A673 (cell line): ENCODE results near the gene AGBL4.

Experiments used
- CTCF ChIP-seq: fragments of 300-800, 200-600 bp; sonication (generic); conservative IDR thresholded peaks from 2 replicates; pipeline ENCODE4 v1.5.1; 2017; ENCODE audit warnings: low read depth, mild to moderate bottlenecking, antibody characterized with exemption, low read length, moderate library complexity, mixed read lengths
- EZH2 ChIP-seq: fragments of 200-600 bp; sonication (generic); IDR thresholded peaks from 2 replicates; pipeline ENCODE4 v1.6.1; 2017; ENCODE audit warnings: borderline replicate concordance, low read depth, mild to moderate bottlenecking, mixed read lengths, antibody characterized with exemption, low read length; ENCODE audit not compliant: poor library complexity, severe bottlenecking

- TF ChIP-seq CTCF (no peak), EZH2 (no peak)
Observed at GRCh38 chr1:48932366-48932765, 1091.4 kb downstream of the AGBL4 start.
